GM06990 (cell line): Measurements from ENCODE around the gene ATPAF2.

Experiments used
- DNase-seq: peaks from one replicate; pipeline ENCODE4 v3.0.0-alpha.2; 2011; ENCODE audit not compliant: insufficient read length; ENCODE audit errors: extremely low read depth
- H3K27me3 ChIP-seq: replicated peaks from 2 replicates; pipeline ENCODE4 v1.6.0; 2011; ENCODE audit warnings: low read length; ENCODE audit not compliant: control insufficient read depth, insufficient read depth
- H3K36me3 ChIP-seq: 2 replicates; pipeline ENCODE4 v1.5.1; 2011; ENCODE audit warnings: low read length; ENCODE audit not compliant: control insufficient read depth, insufficient read depth
- H3K4me3 ChIP-seq: replicated peaks from 2 replicates; pipeline ENCODE4 v1.5.1; 2011; ENCODE audit warnings: low read depth, mild to moderate bottlenecking, control low read depth, low read length
- TF ChIP-seq, protein P1 (sequence below): IDR thresholded peaks from 2 replicates; pipeline ENCODE4 v1.5.1; 2011; ENCODE audit warnings: low read length, control low read depth, mild to moderate bottlenecking, inconsistent platforms; ENCODE audit not compliant: insufficient read depth, poor library complexity, severe bottlenecking

ATPAF2 gene

GRCh38 chr17:18006495-18007239, 32.3 kb downstream of the ATPAF2 start:
- Histone ChIP-seq H3K36me3 (peaks cover 3% of the 10 kb centered on the region; the same call in 1 of the 2 replicates), H3K27me3 (no peaks in the 10 kb centered on the region), H3K4me3 (no peak overlapping the region)
- TF ChIP-seq, protein P1, sequence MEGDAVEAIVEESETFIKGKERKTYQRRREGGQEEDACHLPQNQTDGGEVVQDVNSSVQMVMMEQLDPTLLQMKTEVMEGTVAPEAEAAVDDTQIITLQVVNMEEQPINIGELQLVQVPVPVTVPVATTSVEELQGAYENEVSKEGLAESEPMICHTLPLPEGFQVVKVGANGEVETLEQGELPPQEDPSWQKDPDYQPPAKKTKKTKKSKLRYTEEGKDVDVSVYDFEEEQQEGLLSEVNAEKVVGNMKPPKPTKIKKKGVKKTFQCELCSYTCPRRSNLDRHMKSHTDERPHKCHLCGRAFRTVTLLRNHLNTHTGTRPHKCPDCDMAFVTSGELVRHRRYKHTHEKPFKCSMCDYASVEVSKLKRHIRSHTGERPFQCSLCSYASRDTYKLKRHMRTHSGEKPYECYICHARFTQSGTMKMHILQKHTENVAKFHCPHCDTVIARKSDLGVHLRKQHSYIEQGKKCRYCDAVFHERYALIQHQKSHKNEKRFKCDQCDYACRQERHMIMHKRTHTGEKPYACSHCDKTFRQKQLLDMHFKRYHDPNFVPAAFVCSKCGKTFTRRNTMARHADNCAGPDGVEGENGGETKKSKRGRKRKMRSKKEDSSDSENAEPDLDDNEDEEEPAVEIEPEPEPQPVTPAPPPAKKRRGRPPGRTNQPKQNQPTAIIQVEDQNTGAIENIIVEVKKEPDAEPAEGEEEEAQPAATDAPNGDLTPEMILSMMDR = no peak
- no peak for DNase-seq

GRCh38 chr17:18005496-18005895, 33.5 kb downstream of the ATPAF2 start:
- Histone ChIP-seq H3K4me3 (no peak overlapping the region), H3K36me3 (peaks cover 3% of the 10 kb centered on the region; the same call in 1 of the 2 replicates), H3K27me3 (no peaks in the 10 kb centered on the region)
- TF ChIP-seq, protein P1 = no peak
- no peak for DNase-seq

DNA sequence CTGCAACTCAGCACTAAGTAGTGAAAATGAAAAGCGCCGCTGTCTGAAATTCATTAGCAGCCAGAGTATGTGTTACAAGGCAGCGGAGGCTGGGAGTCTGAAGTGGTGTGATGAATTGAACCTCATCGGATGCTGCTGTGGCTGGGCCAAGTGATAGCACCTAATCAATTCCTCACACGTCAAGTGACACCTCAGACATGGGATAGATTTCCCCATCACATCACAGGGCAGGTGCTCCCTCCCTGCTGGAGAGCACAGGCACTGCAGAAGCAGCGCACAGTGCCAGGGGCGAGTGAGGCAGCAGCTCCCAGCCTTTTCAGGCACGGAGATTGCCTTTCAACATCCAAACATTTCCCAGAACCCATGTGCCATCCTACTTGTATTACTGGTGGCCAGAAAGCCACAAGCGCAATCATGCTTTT, 34.1 kb downstream of the ATPAF2 start:
- Histone ChIP-seq H3K27me3 (no peaks in the 10 kb centered on the region), H3K4me3 (no peak overlapping the region), H3K36me3 (peaks cover 3% of the 10 kb centered on the region; the same call in 1 of the 2 replicates)
- TF ChIP-seq, protein P1 = no peak
- no peak for DNase-seq

DNA sequence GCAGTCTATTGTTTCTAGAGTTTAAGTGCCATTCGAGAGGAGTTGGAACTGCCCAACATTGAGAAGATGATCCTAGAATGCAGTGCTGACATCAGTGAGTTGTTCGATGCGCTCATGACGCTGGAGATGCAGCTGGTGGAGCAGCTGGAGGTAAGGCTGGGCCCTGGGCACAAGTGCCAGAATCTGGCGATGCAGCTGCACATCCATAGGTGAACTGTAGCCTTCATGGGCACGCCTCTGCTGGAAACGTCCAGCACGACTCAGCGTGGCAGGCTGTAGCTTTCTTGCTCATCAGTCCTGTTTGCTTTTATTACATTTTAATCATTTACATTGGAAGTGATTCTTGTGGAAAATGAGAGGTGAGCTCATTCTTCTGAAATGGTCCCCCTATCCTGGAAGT, 34.6 kb downstream of the ATPAF2 start:
- Histone ChIP-seq H3K4me3 (no peak overlapping the region), H3K27me3 (no peaks in the 10 kb centered on the region), H3K36me3 (peaks cover 3% of the 10 kb centered on the region; the same call in 1 of the 2 replicates)
- DNase-seq = no peak
- TF ChIP-seq, protein P1 = no peak

GRCh38 chr17:18002171-18002570, 36.8 kb downstream of the ATPAF2 start:
- peaks cover 1% of the 10 kb centered on the region; the same call in 1 of the 2 replicates for H3K36me3 ChIP-seq
- H3K4me3 ChIP-seq = no peak overlapping the region
- no peaks in the 10 kb centered on the region for H3K27me3 ChIP-seq
- TF ChIP-seq, protein P1 = no peak
- no peak for DNase-seq
